Progenitor cell of endocrine pancreas (in vitro differentiated cells): ENCODE data around the gene TMEM171. TPM values are rescaled to one million over a fixed set of nuclear protein-coding genes. Genes with fewer than 3 reads are reported as not detected.

Source experiments
- DNase-seq: peaks from one replicate; pipeline ENCODE4 v3.0.0; 2021; ENCODE audit warnings: low spot score; ENCODE audit not compliant: unreplicated experiment
- H3K27ac Mint-ChIP-seq: 2 replicates; pipeline ENCODE4 v1.8.0; 2021; ENCODE audit warnings: mild to moderate bottlenecking, moderate library complexity, mixed read lengths
- H3K27me3 Mint-ChIP-seq: 2 replicates; pipeline ENCODE4 v1.8.0; 2021; ENCODE audit warnings: mixed read lengths
- H3K36me3 Mint-ChIP-seq: 2 replicates; pipeline ENCODE4 v1.8.0; 2022; ENCODE audit warnings: mixed read lengths; ENCODE audit not compliant: insufficient read depth
- H3K4me1 Mint-ChIP-seq: 2 replicates; pipeline ENCODE4 v1.8.0; 2021; ENCODE audit warnings: low read depth, mixed read lengths
- H3K4me3 Mint-ChIP-seq: 2 replicates; pipeline ENCODE4 v1.8.0; 2021; ENCODE audit warnings: low read depth, mild to moderate bottlenecking, moderate library complexity, mixed read lengths
- H3K9me3 Mint-ChIP-seq: 2 replicates; pipeline ENCODE4 v1.8.0; 2021; ENCODE audit warnings: low read depth, mixed read lengths
- long read RNA-seq: library from polyadenylated mRNA; unstranded; transcript quantifications from one replicate; pipeline ENCODE4 v2.0.0, GENCODE V29; 2020
- total RNA-seq: library from RNA; stranded (reverse); gene quantifications from 2 replicates; pipeline ENCODE4 v1.2.1, GENCODE V29; 2021
- TF ChIP-seq, protein P1 (sequence below): fragments of 200-600 bp; sonication (generic); IDR thresholded peaks from one replicate; pipeline ENCODE4 v1.5.0; 2021; ENCODE audit warnings: antibody characterized with exemption, mild to moderate bottlenecking; ENCODE audit not compliant: unreplicated experiment

The TMEM171 gene
- 7.1 and 7.7 TPM in 2 replicates for total RNA-seq
- long read RNA-seq, partial matches to known transcripts = 1 of 4 reads
- long read RNA-seq, other reads (novel, unspliced or antisense) = 1 of 4 reads

- DNase-seq = peak; percentile 61
- Mint-ChIP-seq H3K4me3 (peak within 1 kb of the TSS; percentile 77), H3K27ac (peak within 1 kb of the TSS; percentile 88), H3K27me3 (peaks cover 64% of the 10 kb centered on the region), H3K36me3 (no peaks in the 10 kb centered on the region), H3K9me3 (no peaks in the 10 kb centered on the region), H3K4me1 (peaks cover 16% of the 10 kb centered on the region)
- TF ChIP-seq, protein P1, sequence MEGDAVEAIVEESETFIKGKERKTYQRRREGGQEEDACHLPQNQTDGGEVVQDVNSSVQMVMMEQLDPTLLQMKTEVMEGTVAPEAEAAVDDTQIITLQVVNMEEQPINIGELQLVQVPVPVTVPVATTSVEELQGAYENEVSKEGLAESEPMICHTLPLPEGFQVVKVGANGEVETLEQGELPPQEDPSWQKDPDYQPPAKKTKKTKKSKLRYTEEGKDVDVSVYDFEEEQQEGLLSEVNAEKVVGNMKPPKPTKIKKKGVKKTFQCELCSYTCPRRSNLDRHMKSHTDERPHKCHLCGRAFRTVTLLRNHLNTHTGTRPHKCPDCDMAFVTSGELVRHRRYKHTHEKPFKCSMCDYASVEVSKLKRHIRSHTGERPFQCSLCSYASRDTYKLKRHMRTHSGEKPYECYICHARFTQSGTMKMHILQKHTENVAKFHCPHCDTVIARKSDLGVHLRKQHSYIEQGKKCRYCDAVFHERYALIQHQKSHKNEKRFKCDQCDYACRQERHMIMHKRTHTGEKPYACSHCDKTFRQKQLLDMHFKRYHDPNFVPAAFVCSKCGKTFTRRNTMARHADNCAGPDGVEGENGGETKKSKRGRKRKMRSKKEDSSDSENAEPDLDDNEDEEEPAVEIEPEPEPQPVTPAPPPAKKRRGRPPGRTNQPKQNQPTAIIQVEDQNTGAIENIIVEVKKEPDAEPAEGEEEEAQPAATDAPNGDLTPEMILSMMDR = no peak
Measured at GRCh38 chr5:73120222-73121118, at the start of gene TMEM171. TSS of gene TMEM171 (plus strand) at chr5:73120575. CDS start at chr5:73123374, 2,799 bp downstream.

GRCh38 chr5:73081093-73081492 is 39.3 kb upstream of the TMEM171 start:
- Mint-ChIP-seq H3K27me3 (no peaks in the 10 kb centered on the region), H3K4me3 (no peak overlapping the region), H3K36me3 (peaks cover 5% of the 10 kb centered on the region), H3K27ac (no peak overlapping the region), H3K4me1 (no peaks in the 10 kb centered on the region), H3K9me3 (no peaks in the 10 kb centered on the region)
- DNase-seq = no peak
- TF ChIP-seq, protein P1 = no peak

- DNase-seq = no peak
- TF ChIP-seq, protein P1 = no peak
- Mint-ChIP-seq H3K36me3 (peaks cover 2% of the 10 kb centered on the region), H3K4me1 (no peaks in the 10 kb centered on the region), H3K9me3 (no peaks in the 10 kb centered on the region), H3K4me3 (no peak overlapping the region), H3K27me3 (no peaks in the 10 kb centered on the region), H3K27ac (no peak overlapping the region)
Measured at GRCh38 chr5:73088026-73088425, 32.3 kb upstream of the TMEM171 start.

DNA sequence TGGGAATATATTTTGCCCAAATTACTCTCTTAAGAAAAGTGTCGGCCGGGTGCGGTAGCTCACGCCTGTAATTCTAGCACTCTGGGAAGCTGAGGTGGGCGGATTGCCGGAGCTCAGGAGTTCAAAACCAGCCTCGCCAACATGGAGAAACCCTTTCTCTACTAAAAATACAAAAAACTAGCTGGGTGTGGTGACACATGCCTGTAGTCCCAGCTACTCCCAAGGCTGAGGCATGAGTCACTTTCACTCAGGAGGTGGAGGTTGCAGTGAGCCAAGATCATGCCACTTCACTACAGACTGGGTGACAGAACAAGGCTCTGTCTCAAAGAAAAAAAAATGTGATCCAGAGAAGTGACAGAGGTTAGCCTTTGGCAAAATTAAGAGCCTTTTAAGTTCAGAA is 26.4 kb upstream of the TMEM171 start:
- no peak overlapping the region for H3K27ac Mint-ChIP-seq
- H3K4me1 Mint-ChIP-seq = no peaks in the 10 kb centered on the region
- TF ChIP-seq, protein P1 = no peak
- H3K9me3 Mint-ChIP-seq = peaks cover 3% of the 10 kb centered on the region
- no peak for DNase-seq
- no peak overlapping the region for H3K4me3 Mint-ChIP-seq
- no peaks in the 10 kb centered on the region for H3K36me3 Mint-ChIP-seq
- no peaks in the 10 kb centered on the region for H3K27me3 Mint-ChIP-seq

- H3K9me3 Mint-ChIP-seq = peaks cover 3% of the 10 kb centered on the region
- H3K4me3 Mint-ChIP-seq = no peak overlapping the region
- TF ChIP-seq, protein P1 = no peak
- no peaks in the 10 kb centered on the region for H3K36me3 Mint-ChIP-seq
- H3K27me3 Mint-ChIP-seq = no peaks in the 10 kb centered on the region
- H3K4me1 Mint-ChIP-seq = no peaks in the 10 kb centered on the region
- DNase-seq = no peak
- no peak overlapping the region for H3K27ac Mint-ChIP-seq
Measured at GRCh38 chr5:73094415-73094814, 26.0 kb upstream of the TMEM171 start.
